ENCODE results near the gene SLC5A11. TPM values are rescaled to one million over a fixed set of nuclear protein-coding genes. Genes with fewer than 3 reads are reported as not detected.
"Not testable (repeated sequence)": the region's sequence is repeated elsewhere in the genome, so short reads cannot be mapped to it uniquely, and the experiment has no call there.

The SLC5A11 gene
- total and polyA plus RNA-seq, 4 experiments from 2014 or later: 0.19 to 0.70 TPM; not detected in 2

- intact Hi-C loops (cut with micrococcal nuclease); POLR2A ChIA-PET (ENCODE audit: partially characterized antibody); H3K9me3 ChIP-seq (ENCODE audit: control insufficient read depth in 1 of 2, low read length in 2 of 2); H3K4me3 ChIP-seq (ENCODE audit: low read length in 2 of 2); H3K27ac Mint-ChIP-seq; H3K4me1 Mint-ChIP-seq; H3K4me3 Mint-ChIP-seq; H3K27ac ChIP-seq (ENCODE audit: low read depth, low read length); H3K27me3 Mint-ChIP-seq; H3K27me3 ChIP-seq (ENCODE audit: insufficient read depth, low read length); DNase-seq; H3K4me1 ChIP-seq (ENCODE audit: insufficient read depth, low read length); H3K9me3 Mint-ChIP-seq: not testable (repeated sequence)
- CTCF ChIA-PET (ENCODE audit: partially characterized antibody): interaction anchor here (0.7 to 1.6 kb wide), 2 partner anchors 11 to 1148 kb away, joined by 3 to 6 read pairs; no protein-coding TSS in a partner anchor
- H3K36me3 Mint-ChIP-seq: peaks cover 52 to 81% of the 10 kb centered on the region in 2 donors
- peaks cover 56% of the 10 kb centered on the region for H3K36me3 ChIP-seq (ENCODE audit: insufficient read depth, low read length)
Observed at GRCh38 chr16:24812813-24813212, 33.0 kb upstream of the SLC5A11 start.

GRCh38 chr16:24815021-24815420 is 30.7 kb upstream of the SLC5A11 start:
- intact Hi-C loops (cut with micrococcal nuclease): no loop called here
- Histone ChIP-seq H3K27ac (ENCODE audit: low read depth, low read length) (no peak overlapping the region), H3K27me3 (ENCODE audit: insufficient read depth, low read length) (no peaks in the 10 kb centered on the region), H3K4me3 (ENCODE audit: low read length in 2 of 2) (no peak overlapping the region), H3K9me3 (ENCODE audit: control insufficient read depth in 1 of 2, low read length in 2 of 2) (no peaks in the 10 kb centered on the region), H3K36me3 (ENCODE audit: insufficient read depth, low read length) (peaks cover 61% of the 10 kb centered on the region), H3K4me1 (ENCODE audit: insufficient read depth, low read length) (no peaks in the 10 kb centered on the region)
- ChIA-PET POLR2A (ENCODE audit: partially characterized antibody) (no interaction called here), CTCF (ENCODE audit: partially characterized antibody) (no interaction called here)
- Mint-ChIP-seq H3K9me3 (no peaks in the 10 kb centered on the region), H3K4me1 (no peaks in the 10 kb centered on the region), H3K27ac (no peak overlapping the region), H3K27me3 (no peaks in the 10 kb centered on the region), H3K4me3 (no peak overlapping the region), H3K36me3 (peaks cover 62 to 81% of the 10 kb centered on the region in 2 donors)
- DNase-seq: no peak

- H3K27ac Mint-ChIP-seq: peak overlapping the region in 1 of 7 donors; percentile 48
- POLR2A ChIA-PET (ENCODE audit: partially characterized antibody): no interaction called here
Observed at GRCh38 chr16:24816688-24817087, 29.1 kb upstream of the SLC5A11 start.

GRCh38 chr16:24819462-24820040 is 26.2 kb upstream of the SLC5A11 start:
- DNase-seq: no peak
- Mint-ChIP-seq H3K4me3 (no peak overlapping the region), H3K36me3 (peaks cover 67 to 89% of the 10 kb centered on the region in 2 donors), H3K9me3 (peaks cover 0 to 2% (median 0%) of the 10 kb centered on the region in 8 donors), H3K4me1 (no peaks in the 10 kb centered on the region), H3K27me3 (no peaks in the 10 kb centered on the region), H3K27ac (peak overlapping the region in 4 of 7 donors; percentile 22 to 87 (median 53))
- intact Hi-C loops (cut with micrococcal nuclease): no loop called here
- CTCF ChIA-PET (ENCODE audit: partially characterized antibody): no interaction called here
- Histone ChIP-seq H3K4me1 (ENCODE audit: insufficient read depth, low read length) (no peaks in the 10 kb centered on the region), H3K27ac (ENCODE audit: low read depth, low read length) (no peak overlapping the region), H3K27me3 (ENCODE audit: insufficient read depth, low read length) (no peaks in the 10 kb centered on the region), H3K4me3 (ENCODE audit: low read length in 2 of 2) (no peak overlapping the region), H3K36me3 (ENCODE audit: insufficient read depth, low read length) (peaks cover 76% of the 10 kb centered on the region), H3K9me3 (ENCODE audit: control insufficient read depth in 1 of 2, low read length in 2 of 2) (no peaks in the 10 kb centered on the region)
- POLR2A ChIA-PET (ENCODE audit: partially characterized antibody): no interaction called here

More at GRCh38 chr16:24816688-24817087, 29.1 kb upstream of the SLC5A11 start:
- Histone ChIP-seq H3K4me1 (ENCODE audit: insufficient read depth, low read length) (no peaks in the 10 kb centered on the region), H3K27me3 (ENCODE audit: insufficient read depth, low read length) (no peaks in the 10 kb centered on the region), H3K27ac (ENCODE audit: low read depth, low read length) (no peak overlapping the region), H3K4me3 (ENCODE audit: low read length in 2 of 2) (no peak overlapping the region), H3K36me3 (ENCODE audit: insufficient read depth, low read length) (peaks cover 65% of the 10 kb centered on the region), H3K9me3 (ENCODE audit: control insufficient read depth in 1 of 2, low read length in 2 of 2) (no peaks in the 10 kb centered on the region)
- intact Hi-C loops (cut with micrococcal nuclease): loop anchor here (1.0 kb wide), 1 partner anchor 11 kb away; no protein-coding TSS in a partner anchor
- Mint-ChIP-seq H3K36me3 (peaks cover 60 to 81% of the 10 kb centered on the region in 2 donors), H3K4me3 (no peak overlapping the region), H3K9me3 (no peaks in the 10 kb centered on the region), H3K27me3 (no peaks in the 10 kb centered on the region), H3K4me1 (no peaks in the 10 kb centered on the region)
- CTCF ChIA-PET (ENCODE audit: partially characterized antibody): no interaction called here
- DNase-seq: no peak

- Histone ChIP-seq H3K4me1 (ENCODE audit: insufficient read depth, low read length) (no peaks in the 10 kb centered on the region), H3K9me3 (ENCODE audit: control insufficient read depth in 1 of 2, low read length in 2 of 2) (no peaks in the 10 kb centered on the region), H3K4me3 (ENCODE audit: low read length in 2 of 2) (no peak overlapping the region), H3K36me3 (ENCODE audit: insufficient read depth, low read length) (peaks cover 68% of the 10 kb centered on the region), H3K27ac (ENCODE audit: low read depth, low read length) (no peak overlapping the region), H3K27me3 (ENCODE audit: insufficient read depth, low read length) (no peaks in the 10 kb centered on the region)
- POLR2A ChIA-PET (ENCODE audit: partially characterized antibody): no interaction called here
- no peaks in the 10 kb centered on the region for H3K27me3 Mint-ChIP-seq
- H3K27ac Mint-ChIP-seq: no peak overlapping the region
- no peaks in the 10 kb centered on the region for H3K4me1 Mint-ChIP-seq
- H3K4me3 Mint-ChIP-seq: no peak overlapping the region
- intact Hi-C loops (cut with micrococcal nuclease): no loop called here
- CTCF ChIA-PET (ENCODE audit: partially characterized antibody): no interaction called here
- no peak for DNase-seq
- H3K9me3 Mint-ChIP-seq: peaks cover 0 to 2% (median 0%) of the 10 kb centered on the region in 8 donors
- peaks cover 65 to 89% of the 10 kb centered on the region in 2 donors for H3K36me3 Mint-ChIP-seq
Observed at GRCh38 chr16:24820522-24820921, 25.2 kb upstream of the SLC5A11 start.

GRCh38 chr16:24821129-24821528 is 24.6 kb upstream of the SLC5A11 start:
- CTCF ChIA-PET (ENCODE audit: partially characterized antibody): no interaction called here
- no peak for DNase-seq
- peaks cover 71 to 90% of the 10 kb centered on the region in 2 donors for H3K36me3 Mint-ChIP-seq
- no peak overlapping the region for H3K4me3 Mint-ChIP-seq
- Histone ChIP-seq H3K27me3 (ENCODE audit: insufficient read depth, low read length) (no peaks in the 10 kb centered on the region), H3K36me3 (ENCODE audit: insufficient read depth, low read length) (peaks cover 73% of the 10 kb centered on the region), H3K4me1 (ENCODE audit: insufficient read depth, low read length) (no peaks in the 10 kb centered on the region), H3K4me3 (ENCODE audit: low read length in 2 of 2) (no peak overlapping the region), H3K9me3 (ENCODE audit: control insufficient read depth in 1 of 2, low read length in 2 of 2) (no peaks in the 10 kb centered on the region), H3K27ac (ENCODE audit: low read depth, low read length) (no peak overlapping the region)
- intact Hi-C loops (cut with micrococcal nuclease): no loop called here
- POLR2A ChIA-PET (ENCODE audit: partially characterized antibody): no interaction called here
- H3K4me1 Mint-ChIP-seq: no peaks in the 10 kb centered on the region
- H3K27ac Mint-ChIP-seq: peak overlapping the region in 1 of 7 donors; percentile 5
- H3K27me3 Mint-ChIP-seq: no peaks in the 10 kb centered on the region
- H3K9me3 Mint-ChIP-seq: peaks cover 0 to 2% (median 0%) of the 10 kb centered on the region in 8 donors

- peaks cover 81 to 93% of the 10 kb centered on the region in 2 donors for H3K36me3 Mint-ChIP-seq
- H3K9me3 ChIP-seq (ENCODE audit: control insufficient read depth in 1 of 2, low read length in 2 of 2): no peaks in the 10 kb centered on the region
- no peak for DNase-seq
- H3K4me1 ChIP-seq (ENCODE audit: insufficient read depth, low read length): no peaks in the 10 kb centered on the region
- H3K4me3 ChIP-seq (ENCODE audit: low read length in 2 of 2): no peak overlapping the region
- H3K27me3 Mint-ChIP-seq: no peaks in the 10 kb centered on the region
- CTCF ChIA-PET (ENCODE audit: partially characterized antibody): no interaction called here
- H3K27ac ChIP-seq (ENCODE audit: low read depth, low read length): no peak overlapping the region
- no peak overlapping the region for H3K4me3 Mint-ChIP-seq
- intact Hi-C loops (cut with micrococcal nuclease): no loop called here
- POLR2A ChIA-PET (ENCODE audit: partially characterized antibody): no interaction called here
- peaks cover 0 to 2% (median 0%) of the 10 kb centered on the region in 8 donors for H3K9me3 Mint-ChIP-seq
- no peaks in the 10 kb centered on the region for H3K4me1 Mint-ChIP-seq
- H3K36me3 ChIP-seq (ENCODE audit: insufficient read depth, low read length): peaks cover 67% of the 10 kb centered on the region
- H3K27ac Mint-ChIP-seq: peak overlapping the region in 3 of 7 donors; percentile 29 to 72 (median 44)
- H3K27me3 ChIP-seq (ENCODE audit: insufficient read depth, low read length): no peaks in the 10 kb centered on the region
Observed at GRCh38 chr16:24822542-24822941, 23.2 kb upstream of the SLC5A11 start.

All from CD4-positive, alpha-beta memory T cell (primary cell).